Endothelial cell of umbilical vein (primary cell): ENCODE results near the gene CDC45.
"Not testable (repeated sequence)": the region's sequence is repeated elsewhere in the genome, so short reads cannot be mapped to it uniquely, and the experiment has no call there.

Source experiments
- POLR2A ChIP-seq: IDR thresholded peaks from 2 replicates; pipeline ENCODE4 v1.6.1; 2012; ENCODE audit warnings: low read depth, mild to moderate bottlenecking, control low read depth, low read length
- TF ChIP-seq, protein P1 (sequence below): IDR thresholded peaks from 2 replicates; pipeline ENCODE4 v1.6.1; 2011; ENCODE audit not compliant: insufficient read depth, insufficient read length

GRCh38 chr22:19436444-19437161, 43.1 kb upstream of the CDC45 start:
- TF ChIP-seq, protein P1, sequence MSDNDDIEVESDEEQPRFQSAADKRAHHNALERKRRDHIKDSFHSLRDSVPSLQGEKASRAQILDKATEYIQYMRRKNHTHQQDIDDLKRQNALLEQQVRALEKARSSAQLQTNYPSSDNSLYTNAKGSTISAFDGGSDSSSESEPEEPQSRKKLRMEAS = not testable (repeated sequence)
- TF ChIP-seq POLR2A = not testable (repeated sequence)
